ENCODE measurements around the gene NXPH2. TPM values are rescaled to one million over a fixed set of nuclear protein-coding genes. Genes with fewer than 3 reads are reported as not detected.

NXPH2 gene
- total RNA-seq, 1 donor from 2014 or later, result 1.0 TPM

DNA sequence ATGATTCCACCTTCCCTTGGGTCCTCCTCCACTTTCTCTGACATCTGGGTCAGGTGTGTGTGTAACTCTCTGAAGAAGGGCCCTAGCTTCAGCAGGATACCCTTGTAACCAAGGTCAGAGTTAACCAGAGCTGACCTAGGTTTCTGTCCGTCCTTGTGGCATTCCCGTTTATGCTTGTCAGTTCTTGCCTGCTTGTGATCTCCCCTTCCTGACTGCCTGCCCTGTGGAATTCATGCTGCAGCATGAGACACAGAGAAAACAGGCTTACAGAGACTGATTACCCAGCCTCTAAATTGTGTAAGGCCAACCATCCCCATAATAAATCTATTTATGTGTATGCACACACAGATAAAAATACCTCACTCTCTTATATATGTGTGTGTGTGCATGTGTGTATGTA, 22.8 kb downstream of the NXPH2 start:
- TF ChIP-seq, protein P1, sequence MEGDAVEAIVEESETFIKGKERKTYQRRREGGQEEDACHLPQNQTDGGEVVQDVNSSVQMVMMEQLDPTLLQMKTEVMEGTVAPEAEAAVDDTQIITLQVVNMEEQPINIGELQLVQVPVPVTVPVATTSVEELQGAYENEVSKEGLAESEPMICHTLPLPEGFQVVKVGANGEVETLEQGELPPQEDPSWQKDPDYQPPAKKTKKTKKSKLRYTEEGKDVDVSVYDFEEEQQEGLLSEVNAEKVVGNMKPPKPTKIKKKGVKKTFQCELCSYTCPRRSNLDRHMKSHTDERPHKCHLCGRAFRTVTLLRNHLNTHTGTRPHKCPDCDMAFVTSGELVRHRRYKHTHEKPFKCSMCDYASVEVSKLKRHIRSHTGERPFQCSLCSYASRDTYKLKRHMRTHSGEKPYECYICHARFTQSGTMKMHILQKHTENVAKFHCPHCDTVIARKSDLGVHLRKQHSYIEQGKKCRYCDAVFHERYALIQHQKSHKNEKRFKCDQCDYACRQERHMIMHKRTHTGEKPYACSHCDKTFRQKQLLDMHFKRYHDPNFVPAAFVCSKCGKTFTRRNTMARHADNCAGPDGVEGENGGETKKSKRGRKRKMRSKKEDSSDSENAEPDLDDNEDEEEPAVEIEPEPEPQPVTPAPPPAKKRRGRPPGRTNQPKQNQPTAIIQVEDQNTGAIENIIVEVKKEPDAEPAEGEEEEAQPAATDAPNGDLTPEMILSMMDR (IDR thresholded peaks at IDR 0.05; ENCODE audit: insufficient read depth, low read depth, low read length), result no peak
- no peak for TF ChIP-seq EZH2 (IDR thresholded peaks at IDR 0.05; ENCODE audit: insufficient read depth, low read length)
- H3K4me3 Mint-ChIP-seq (ENCODE audit: unreplicated experiment), result no peak overlapping the region
- FAIRE-seq, result no peak

DNA sequence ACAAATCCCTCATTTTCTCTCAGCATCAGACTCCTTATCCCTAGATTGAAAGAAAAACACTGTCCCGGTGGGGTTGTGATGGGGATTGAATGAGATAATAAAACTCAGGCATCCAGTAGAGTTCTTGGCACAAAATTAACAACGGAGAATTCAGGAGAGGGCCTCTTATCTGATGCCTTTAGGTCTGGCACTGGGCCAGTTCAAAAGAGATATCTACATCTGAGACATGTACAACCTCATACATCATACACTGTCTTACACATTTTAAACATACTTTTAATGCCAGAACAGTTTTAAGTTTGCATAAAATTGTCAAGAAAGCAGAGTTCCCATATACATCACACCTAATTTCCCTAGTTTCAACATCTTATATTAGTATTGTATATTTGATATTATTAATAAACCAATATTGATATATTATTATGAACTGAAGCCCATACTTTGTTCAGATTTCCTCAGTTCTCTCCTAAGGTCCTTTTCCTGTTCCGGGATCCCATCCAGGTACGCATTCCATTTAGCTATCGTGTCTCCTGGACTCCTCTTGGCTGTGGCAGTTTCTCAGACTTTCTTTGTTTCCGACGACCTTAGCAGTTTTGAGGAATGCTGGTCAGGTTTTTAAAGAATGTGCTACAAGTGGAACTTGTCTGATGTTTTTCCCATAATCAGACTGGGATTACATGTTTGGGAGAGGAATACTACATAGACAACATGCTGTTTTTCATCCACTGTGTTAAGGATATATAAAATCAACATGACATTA, 27.8 kb downstream of the NXPH2 start:
- Histone ChIP-seq H3K4me1 (ENCODE audit: insufficient read depth, low read length) (no peaks in the 10 kb centered on the region), H3K4me3 (ENCODE audit: insufficient read depth, low read depth, low read length) (no peak overlapping the region), H4K20me1 (ENCODE audit: insufficient read depth, low read length) (no peaks in the 10 kb centered on the region), H3K27ac (ENCODE audit: low read depth, low read length) (peak overlapping the region; percentile 30), H3K9me3 (ENCODE audit: insufficient read depth, low read depth, low read length) (no peaks in the 10 kb centered on the region), H3K9ac (ENCODE audit: low read length) (no peak overlapping the region), H3K4me2 (ENCODE audit: low read length) (no peak overlapping the region), H2AFZ (ENCODE audit: low read depth, low read length) (no peak overlapping the region), H3K27me3 (ENCODE audit: insufficient read depth, low read length) (no peaks in the 10 kb centered on the region), H3K36me3 (ENCODE audit: insufficient read depth, low read length) (no peaks in the 10 kb centered on the region), H3K79me2 (ENCODE audit: insufficient read depth, low read length) (no peaks in the 10 kb centered on the region)
- H3K4me1 Mint-ChIP-seq (ENCODE audit: low read depth, unreplicated experiment), result no peaks in the 10 kb centered on the region
- H3K27ac Mint-ChIP-seq (ENCODE audit: unreplicated experiment), result no peak overlapping the region
- H3K9me3 Mint-ChIP-seq (ENCODE audit: unreplicated experiment), result no peaks in the 10 kb centered on the region
- DNase-seq (ENCODE audit: low read depth) (peak; percentile 82), FAIRE-seq (no peak)
- H3K4me3 Mint-ChIP-seq (ENCODE audit: unreplicated experiment), result no peak overlapping the region
- peaks cover 2% of the 10 kb centered on the region for H3K27me3 Mint-ChIP-seq (ENCODE audit: low read depth, unreplicated experiment)
- TF ChIP-seq, protein P1 (IDR thresholded peaks at IDR 0.05; ENCODE audit: insufficient read depth, low read depth, low read length), result no peak
- TF ChIP-seq EZH2 (IDR thresholded peaks at IDR 0.05; ENCODE audit: insufficient read depth, low read length), result no peak
- H3K36me3 Mint-ChIP-seq (ENCODE audit: low read depth, unreplicated experiment), result peaks cover 3% of the 10 kb centered on the region

More for the DNA sequence above, 22.8 kb downstream of the NXPH2 start:
- H3K4me1 ChIP-seq (ENCODE audit: insufficient read depth, low read length), result no peaks in the 10 kb centered on the region
- no peaks in the 10 kb centered on the region for H3K9me3 ChIP-seq (ENCODE audit: insufficient read depth, low read depth, low read length)
- H3K9ac ChIP-seq (ENCODE audit: low read length), result no peak overlapping the region
- H3K4me3 ChIP-seq (ENCODE audit: insufficient read depth, low read depth, low read length), result no peak overlapping the region
- H3K36me3 Mint-ChIP-seq (ENCODE audit: low read depth, unreplicated experiment), result no peaks in the 10 kb centered on the region
- no peaks in the 10 kb centered on the region for H4K20me1 ChIP-seq (ENCODE audit: insufficient read depth, low read length)
- peaks cover 4% of the 10 kb centered on the region for H3K9me3 Mint-ChIP-seq (ENCODE audit: unreplicated experiment)
- H3K4me2 ChIP-seq (ENCODE audit: low read length), result no peak overlapping the region
- H3K27me3 ChIP-seq (ENCODE audit: insufficient read depth, low read length), result no peaks in the 10 kb centered on the region
- H3K36me3 ChIP-seq (ENCODE audit: insufficient read depth, low read length), result no peaks in the 10 kb centered on the region
- no peak overlapping the region for H3K27ac ChIP-seq (ENCODE audit: low read depth, low read length)
- H3K27me3 Mint-ChIP-seq (ENCODE audit: low read depth, unreplicated experiment), result no peaks in the 10 kb centered on the region
- no peak for DNase-seq (ENCODE audit: low read depth)
- H3K4me1 Mint-ChIP-seq (ENCODE audit: low read depth, unreplicated experiment), result no peaks in the 10 kb centered on the region
- no peak overlapping the region for H3K27ac Mint-ChIP-seq (ENCODE audit: unreplicated experiment)
- H2AFZ ChIP-seq (ENCODE audit: low read depth, low read length), result no peak overlapping the region
- H3K79me2 ChIP-seq (ENCODE audit: insufficient read depth, low read length), result no peaks in the 10 kb centered on the region

DNA sequence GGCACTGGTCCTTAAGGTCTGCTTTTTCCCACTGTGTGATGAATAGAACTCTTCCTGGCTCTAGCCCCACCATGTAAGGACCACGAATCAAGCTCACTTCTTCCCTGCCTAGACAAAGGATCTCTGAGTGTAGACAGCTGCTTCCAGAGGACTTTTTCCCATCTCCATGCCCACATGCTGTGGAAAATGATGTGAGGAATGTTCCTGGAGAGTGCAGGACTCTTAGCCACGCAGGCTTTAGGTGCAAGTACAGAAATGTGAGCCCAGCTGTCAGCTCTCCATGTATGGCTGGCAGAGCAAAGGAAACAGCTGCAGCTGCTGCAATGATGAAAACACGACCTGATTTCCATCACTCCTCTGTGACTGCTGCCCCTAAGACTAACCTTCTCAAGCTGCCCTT, 35.5 kb downstream of the NXPH2 start:
- Histone ChIP-seq H3K36me3 (ENCODE audit: insufficient read depth, low read length) (no peaks in the 10 kb centered on the region), H3K79me2 (ENCODE audit: insufficient read depth, low read length) (no peaks in the 10 kb centered on the region), H3K27me3 (ENCODE audit: insufficient read depth, low read length) (no peaks in the 10 kb centered on the region), H2AFZ (ENCODE audit: low read depth, low read length) (no peak overlapping the region), H3K4me1 (ENCODE audit: insufficient read depth, low read length) (no peaks in the 10 kb centered on the region), H4K20me1 (ENCODE audit: insufficient read depth, low read length) (no peaks in the 10 kb centered on the region), H3K27ac (ENCODE audit: low read depth, low read length) (no peak overlapping the region), H3K4me3 (ENCODE audit: insufficient read depth, low read depth, low read length) (no peak overlapping the region), H3K4me2 (ENCODE audit: low read length) (no peak overlapping the region), H3K9me3 (ENCODE audit: insufficient read depth, low read depth, low read length) (no peaks in the 10 kb centered on the region), H3K9ac (ENCODE audit: low read length) (no peak overlapping the region)
- H3K36me3 Mint-ChIP-seq (ENCODE audit: low read depth, unreplicated experiment), result peaks cover 3% of the 10 kb centered on the region
- TF ChIP-seq, protein P1 (IDR thresholded peaks at IDR 0.05; ENCODE audit: insufficient read depth, low read depth, low read length), result no peak
- no peak for TF ChIP-seq EZH2 (IDR thresholded peaks at IDR 0.05; ENCODE audit: insufficient read depth, low read length)
- FAIRE-seq, result no peak
- no peaks in the 10 kb centered on the region for H3K4me1 Mint-ChIP-seq (ENCODE audit: low read depth, unreplicated experiment)
- H3K4me3 Mint-ChIP-seq (ENCODE audit: unreplicated experiment), result no peak overlapping the region
- no peak for DNase-seq (ENCODE audit: low read depth)
- H3K9me3 Mint-ChIP-seq (ENCODE audit: unreplicated experiment), result no peaks in the 10 kb centered on the region
- peaks cover 2% of the 10 kb centered on the region for H3K27me3 Mint-ChIP-seq (ENCODE audit: low read depth, unreplicated experiment)
- no peak overlapping the region for H3K27ac Mint-ChIP-seq (ENCODE audit: unreplicated experiment)

Data from astrocyte (in vitro differentiated cells and primary cell).